Ascending aorta (tissue), 2 donors: ENCODE results near the gene ETNK1. TPM values are rescaled to one million over a fixed set of nuclear protein-coding genes. Genes with fewer than 3 reads are reported as not detected.

ENCODE experiments used
- DNase-seq, 2 donors: peaks; one replicate each; pipeline ENCODE4 v3.0.0-alpha.2; 2019; ENCODE audit warnings: low spot score in 2 of 2
- H3K27ac ChIP-seq, 2 donors: fragments of 200-600 bp; sonication (generic); one replicate each; pipeline ENCODE4 v1.5.1; 2016 to 2017; ENCODE audit warnings: mild to moderate bottlenecking in 1 of 2
- H3K27me3 ChIP-seq: fragments of 200-600 bp; sonication (generic); one replicate; pipeline ENCODE4 v1.5.1; 2017
- H3K36me3 ChIP-seq, 2 donors: fragments of 200-600 bp; sonication (generic); one replicate each; pipeline ENCODE4 v1.5.1; 2016
- H3K4me1 ChIP-seq, 2 donors: fragments of 200-600 bp; sonication (generic); one replicate each; pipeline ENCODE4 v1.5.1; 2016 to 2017; ENCODE audit warnings: mild to moderate bottlenecking in 1 of 2
- H3K4me3 ChIP-seq, 2 donors: fragments of 200-600 bp; sonication (generic); one replicate each; pipeline ENCODE4 v1.5.1; 2016 to 2017; ENCODE audit warnings: mild to moderate bottlenecking in 1 of 2
- H3K9me3 ChIP-seq, 2 donors: fragments of 200-600 bp; sonication (generic); one replicate each; pipeline ENCODE4 v1.5.1; 2016
- intact Hi-C: fragments of 100-400 bp; cut with DNase I; formaldehyde crosslinking; loops from one replicate; pipeline ENCODE4 v1.15.1; 2023
- total RNA-seq: library from RNA; depleted of rRNA; stranded (reverse); fragments of >200 nt; gene quantifications from one replicate; pipeline ENCODE4 v1.1.0, GENCODE V29; 2016
- TF ChIP-seq, protein P1 (sequence below), 3 experiments: fragments of 200-600 bp in 2 of 3; fragments of 450-650 bp in 1 of 3; sonication (generic) in 2 of 3; IDR thresholded peaks; one replicate each; pipeline ENCODE4 v1.5.1; 2016 to 2019; ENCODE audit warnings: antibody characterized with exemption in 3 of 3, mild to moderate bottlenecking in 1 of 3, moderate library complexity in 1 of 3

Gene ETNK1
- total RNA-seq, 1 donor from 2014 or later, result 13.9 TPM

- DNase-seq, result peak in 1 of 2 donors; percentile 69
- intact Hi-C loops, result loop anchor here (1.0 to 10.0 kb wide), 3 partner anchors 82 to 1121 kb away; partner anchors contain the start of genes C2CD5, GOLT1B and RECQL
- peaks cover 0 to 9% of the 10 kb centered on the region in 2 donors for H3K4me1 ChIP-seq
Measured at GRCh38 chr12:22625762-22626294, 857 bp downstream of the ETNK1 start.

GRCh38 chr12:22626406-22626805 lies 1.4 kb downstream of the ETNK1 start:
- no peak for DNase-seq
- peak overlapping the region; percentile 97 to 98 for H3K27ac ChIP-seq
- peaks cover 0 to 9% of the 10 kb centered on the region in 2 donors for H3K4me1 ChIP-seq
- TF ChIP-seq, protein P1, sequence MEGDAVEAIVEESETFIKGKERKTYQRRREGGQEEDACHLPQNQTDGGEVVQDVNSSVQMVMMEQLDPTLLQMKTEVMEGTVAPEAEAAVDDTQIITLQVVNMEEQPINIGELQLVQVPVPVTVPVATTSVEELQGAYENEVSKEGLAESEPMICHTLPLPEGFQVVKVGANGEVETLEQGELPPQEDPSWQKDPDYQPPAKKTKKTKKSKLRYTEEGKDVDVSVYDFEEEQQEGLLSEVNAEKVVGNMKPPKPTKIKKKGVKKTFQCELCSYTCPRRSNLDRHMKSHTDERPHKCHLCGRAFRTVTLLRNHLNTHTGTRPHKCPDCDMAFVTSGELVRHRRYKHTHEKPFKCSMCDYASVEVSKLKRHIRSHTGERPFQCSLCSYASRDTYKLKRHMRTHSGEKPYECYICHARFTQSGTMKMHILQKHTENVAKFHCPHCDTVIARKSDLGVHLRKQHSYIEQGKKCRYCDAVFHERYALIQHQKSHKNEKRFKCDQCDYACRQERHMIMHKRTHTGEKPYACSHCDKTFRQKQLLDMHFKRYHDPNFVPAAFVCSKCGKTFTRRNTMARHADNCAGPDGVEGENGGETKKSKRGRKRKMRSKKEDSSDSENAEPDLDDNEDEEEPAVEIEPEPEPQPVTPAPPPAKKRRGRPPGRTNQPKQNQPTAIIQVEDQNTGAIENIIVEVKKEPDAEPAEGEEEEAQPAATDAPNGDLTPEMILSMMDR (IDR thresholded peaks at IDR 0.05), result no peak
- H3K4me3 ChIP-seq, result peak overlapping the region; percentile 82 to 92
- no peaks in the 10 kb centered on the region for H3K36me3 ChIP-seq
- H3K9me3 ChIP-seq, result no peaks in the 10 kb centered on the region
- intact Hi-C loops, result loop anchor here (10.0 kb wide), 2 partner anchors 352 to 1122 kb away; partner anchors contain the start of genes GOLT1B and RECQL
- H3K27me3 ChIP-seq, result no peaks in the 10 kb centered on the region

More at GRCh38 chr12:22625762-22626294, 857 bp downstream of the ETNK1 start:
- TF ChIP-seq, protein P1 (IDR thresholded peaks at IDR 0.05), result no peak
- Histone ChIP-seq H3K27me3 (no peaks in the 10 kb centered on the region), H3K36me3 (no peaks in the 10 kb centered on the region), H3K27ac (peak overlapping the region; percentile 97 to 98), H3K9me3 (no peaks in the 10 kb centered on the region), H3K4me3 (peak overlapping the region; percentile 82 to 92)

DNA sequence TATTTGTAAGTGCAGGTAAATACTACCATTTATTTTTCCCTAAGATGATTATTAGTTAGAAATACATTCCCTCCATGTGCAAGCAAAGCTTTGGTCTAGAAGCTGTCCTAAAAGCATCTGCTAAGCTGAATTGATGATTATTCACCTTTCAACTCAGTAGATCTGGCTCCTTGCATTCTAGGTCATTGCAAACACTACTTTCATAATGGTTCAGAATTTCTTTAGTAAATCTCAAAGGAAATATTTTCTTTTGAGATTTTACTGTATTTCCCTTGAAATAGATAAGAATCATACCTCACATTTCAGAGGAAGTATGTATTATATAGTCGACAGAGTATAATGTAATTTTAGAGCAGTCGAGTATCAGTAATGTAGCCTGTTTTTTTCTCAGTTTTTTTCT lies 2.4 kb downstream of the ETNK1 start:
- Histone ChIP-seq H3K4me3 (peak overlapping the region; percentile 82 to 92), H3K27ac (peak overlapping the region in 1 of 2 donors; percentile 97), H3K9me3 (no peaks in the 10 kb centered on the region), H3K27me3 (no peaks in the 10 kb centered on the region), H3K4me1 (peaks cover 0 to 9% of the 10 kb centered on the region in 2 donors), H3K36me3 (no peaks in the 10 kb centered on the region)
- no peak for DNase-seq
- intact Hi-C loops, result loop anchor here (10.0 kb wide), 2 partner anchors 353 to 1123 kb away; partner anchors contain the start of genes GOLT1B and RECQL
- TF ChIP-seq, protein P1 (IDR thresholded peaks at IDR 0.05), result no peak

GRCh38 chr12:22628228-22628627 lies 3.3 kb downstream of the ETNK1 start:
- no peak overlapping the region for H3K27ac ChIP-seq
- H3K9me3 ChIP-seq, result no peaks in the 10 kb centered on the region
- no peaks in the 10 kb centered on the region for H3K27me3 ChIP-seq
- TF ChIP-seq, protein P1 (IDR thresholded peaks at IDR 0.05), result no peak
- peak overlapping the region; percentile 82 to 92 for H3K4me3 ChIP-seq
- no peak for DNase-seq
- H3K36me3 ChIP-seq, result no peaks in the 10 kb centered on the region
- intact Hi-C loops, result loop anchor here (10.0 kb wide), 2 partner anchors 353 to 1123 kb away; partner anchors contain the start of genes GOLT1B and RECQL
- H3K4me1 ChIP-seq, result peaks cover 0 to 9% of the 10 kb centered on the region in 2 donors

DNA sequence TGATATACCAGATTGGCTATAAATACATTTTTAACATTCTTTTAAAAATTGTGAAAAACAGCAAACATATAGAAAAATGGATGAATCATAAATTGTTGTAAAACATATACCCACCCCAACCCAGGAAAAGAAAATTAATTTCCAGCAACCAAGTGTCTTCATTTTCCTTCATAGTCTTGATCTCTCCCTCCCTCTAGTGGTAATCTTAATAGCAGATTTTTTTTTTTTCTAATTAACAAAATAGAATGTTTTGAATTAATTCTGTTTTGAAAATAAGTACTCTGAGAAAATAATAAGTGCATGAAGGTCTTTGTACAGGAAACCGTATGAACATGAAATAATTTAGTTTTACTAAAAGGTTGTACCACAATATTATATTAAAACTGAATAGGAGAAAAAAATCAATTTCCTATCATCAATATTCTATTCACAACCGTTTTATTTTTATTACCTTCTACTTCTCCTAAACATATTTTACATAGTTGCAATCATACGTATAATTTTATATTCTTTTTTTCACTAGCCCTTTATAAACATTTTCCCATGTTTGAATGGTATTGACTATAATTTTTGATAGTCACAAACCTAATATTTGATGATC lies 7.0 kb downstream of the ETNK1 start:
- intact Hi-C loops, result no loop called here
- no peaks in the 10 kb centered on the region for H3K9me3 ChIP-seq
- H3K4me1 ChIP-seq, result peaks cover 0 to 12% of the 10 kb centered on the region in 2 donors
- no peaks in the 10 kb centered on the region for H3K36me3 ChIP-seq
- H3K27ac ChIP-seq, result no peak overlapping the region
- TF ChIP-seq, protein P1 (IDR thresholded peaks at IDR 0.05), result peak; percentile 17 to 68 (median 47)
- no peaks in the 10 kb centered on the region for H3K27me3 ChIP-seq
- no peak overlapping the region for H3K4me3 ChIP-seq
- DNase-seq, result no peak
